Keratinocyte (primary cell): ENCODE data around the gene TPBGL. TPM values are rescaled to one million over a fixed set of nuclear protein-coding genes. Genes with fewer than 3 reads are reported as not detected.

Experiments used
- DNase-seq: peaks from one replicate; pipeline ENCODE4 v3.0.0-alpha.2; 2011; ENCODE audit warnings: low read depth, missing footprints, low spot score
- FAIRE-seq: peaks from 2 replicates; lab custom pipeline; 2011; peaks lifted over from hg19 to GRCh38; lab: Jason Lieb, UNC
- H2AFZ ChIP-seq: 2 replicates; pipeline ENCODE4 v1.6.0; 2012; ENCODE audit warnings: low read length, control low read depth, inconsistent platforms; ENCODE audit not compliant: control insufficient read depth
- H3K27ac ChIP-seq: 2 replicates; pipeline ENCODE4 v1.5.1; 2011; ENCODE audit warnings: low read length; ENCODE audit not compliant: control insufficient read depth, insufficient read depth
- H3K27me3 ChIP-seq: 3 replicates; pipeline ENCODE4 v1.6.0; 2011; ENCODE audit warnings: low read length; ENCODE audit not compliant: control insufficient read depth, insufficient read depth; ENCODE audit errors: extremely low read depth
- H3K36me3 ChIP-seq, 2 experiments: 2 replicates in 1 of 2; 3 replicates in 1 of 2; pipeline ENCODE4 v1.5.1; 2011; ENCODE audit warnings: low read length in 2 of 2, mild to moderate bottlenecking in 1 of 2; ENCODE audit not compliant: control insufficient read depth in 2 of 2, insufficient read depth in 2 of 2; ENCODE audit errors: extremely low read depth in 1 of 2
- H3K4me1 ChIP-seq: 3 replicates; pipeline ENCODE4 v1.5.1; 2011; ENCODE audit warnings: low read length; ENCODE audit not compliant: control insufficient read depth, insufficient read depth; ENCODE audit errors: extremely low read depth
- H3K4me2 ChIP-seq: 3 replicates; pipeline ENCODE4 v1.6.0; 2011; ENCODE audit warnings: low read depth, low read length; ENCODE audit not compliant: control insufficient read depth, insufficient read depth; ENCODE audit errors: extremely low read depth
- H3K4me3 ChIP-seq, 3 experiments: fragments of 200-600 bp in 1 of 3; sonication (generic) in 1 of 3; 2 replicates in 2 of 3; 3 replicates in 1 of 3; pipeline ENCODE4 v1.5.1; 2011 to 2016; ENCODE audit warnings: low read length in 3 of 3, mild to moderate bottlenecking in 3 of 3, control low read depth in 2 of 3, inconsistent platforms in 1 of 3, low read depth in 1 of 3, mixed read lengths in 1 of 3, mixed run types in 1 of 3, moderate library complexity in 1 of 3; ENCODE audit not compliant: control insufficient read depth in 2 of 3, insufficient read depth in 2 of 3; ENCODE audit errors: extremely low read depth in 1 of 3
- H3K79me2 ChIP-seq: 2 replicates; pipeline ENCODE4 v1.6.0; 2012; ENCODE audit warnings: low read length; ENCODE audit not compliant: control insufficient read depth, insufficient read depth
- H3K9ac ChIP-seq: 3 replicates; pipeline ENCODE4 v1.6.0; 2011; ENCODE audit warnings: low read length; ENCODE audit not compliant: control insufficient read depth, insufficient read depth; ENCODE audit errors: extremely low read depth
- H3K9me1 ChIP-seq: 3 replicates; pipeline ENCODE4 v1.6.0; 2011; ENCODE audit warnings: low read length; ENCODE audit not compliant: control insufficient read depth, insufficient read depth; ENCODE audit errors: extremely low read depth
- H3K9me3 ChIP-seq: 2 replicates; pipeline ENCODE4 v1.5.1; 2012; ENCODE audit warnings: low read depth, low read length; ENCODE audit not compliant: control insufficient read depth
- H4K20me1 ChIP-seq: 3 replicates; pipeline ENCODE4 v1.6.0; 2011; ENCODE audit warnings: low read length; ENCODE audit not compliant: control insufficient read depth, insufficient read depth; ENCODE audit errors: extremely low read depth
- CTCF ChIP-seq, 3 experiments: IDR thresholded peaks in 1 of 3; conservative IDR thresholded peaks in 1 of 3; optimal IDR thresholded peaks in 1 of 3; 2 replicates in 2 of 3; 3 replicates in 1 of 3; pipeline versions ENCODE3 to v1.5.1; 2011; ENCODE audit warnings: low read length in 3 of 3, mild to moderate bottlenecking in 3 of 3, moderate library complexity in 2 of 3, control low read depth in 1 of 3, inconsistent platforms in 1 of 3; ENCODE audit not compliant: insufficient read depth in 2 of 3; ENCODE audit errors: extremely low read depth in 1 of 3
- EZH2 ChIP-seq: IDR thresholded peaks from one replicate; pipeline ENCODE4 v1.6.1; 2012; ENCODE audit warnings: inconsistent platforms, mild to moderate bottlenecking, low read length, moderate library complexity
- dilution Hi-C: fragments of 300-500 bp; cut with MboI; formaldehyde crosslinking; loops from one replicate; pipeline ENCODE4 v1.7.0; 2020; ENCODE audit warnings: low sequenced_read_pairs; ENCODE audit not compliant: extremely low pct_ligation_motif_present
- polyA plus RNA-seq, 5 experiments: library from polyadenylated mRNA; depleted of rRNA in 3 of 5; stranded (reverse) in 3 of 5; stranded (forward) in 1 of 5; unstranded in 1 of 5; fragments of >200 nt; gene quantifications; 1 replicate in 1 of 5; 2 replicates in 3 of 5; 3 replicates in 1 of 5; pipeline versions ENCODE4 v1.2.1 to v1.2.3, GENCODE V29; 2011 to 2012; ENCODE audit warnings: missing spikeins in 2 of 5, low read depth in 1 of 5, low replicate concordance in 1 of 5

TPBGL gene
- polyA plus RNA-seq, 1 donor (not counting 4 experiments of a cell fraction or from before 2014, with no cell fraction given), result not detected

- Histone ChIP-seq H3K4me1 (no peaks in the 10 kb centered on the region), H3K79me2 (no peaks in the 10 kb centered on the region), H3K9me3 (no peaks in the 10 kb centered on the region), H3K4me3 (no peak overlapping the region), H3K9ac (no peak overlapping the region), H3K4me2 (no peak overlapping the region), H3K27me3 (no peaks in the 10 kb centered on the region), H2AFZ (no peak overlapping the region), H3K27ac (no peak overlapping the region), H3K36me3 (no peaks in the 10 kb centered on the region), H3K9me1 (no peaks in the 10 kb centered on the region), H4K20me1 (no peaks in the 10 kb centered on the region)
- TF ChIP-seq EZH2 (no peak), CTCF (optimal IDR thresholded peaks at IDR 0.05 in 1 of 3, IDR thresholded peaks at IDR 0.05 in 1 of 3, conservative IDR thresholded peaks at IDR 0.05 in 1 of 3; ENCODE audit: extremely low read depth in 1 of 3, insufficient read depth in 2 of 3, low read length in 3 of 3) (no peak)
- dilution Hi-C loops, result no loop called here
- FAIRE-seq (no peak), DNase-seq (no peak)
Measured at GRCh38 chr11:75276686-75277085, 36.1 kb downstream of the TPBGL start.

GRCh38 chr11:75277211-75277805, 36.7 kb downstream of the TPBGL start:
- H3K9ac ChIP-seq, result no peak overlapping the region
- H2AFZ ChIP-seq, result no peak overlapping the region
- H3K4me1 ChIP-seq, result no peaks in the 10 kb centered on the region
- DNase-seq (no peak), FAIRE-seq (no peak)
- dilution Hi-C loops, result no loop called here
- H4K20me1 ChIP-seq, result no peaks in the 10 kb centered on the region
- H3K79me2 ChIP-seq, result no peaks in the 10 kb centered on the region
- no peaks in the 10 kb centered on the region for H3K9me1 ChIP-seq
- no peaks in the 10 kb centered on the region for H3K9me3 ChIP-seq
- no peak overlapping the region for H3K4me2 ChIP-seq
- H3K4me3 ChIP-seq, result no peak overlapping the region
- no peaks in the 10 kb centered on the region for H3K27me3 ChIP-seq
- no peak overlapping the region for H3K27ac ChIP-seq
- TF ChIP-seq EZH2 (no peak), CTCF (optimal IDR thresholded peaks at IDR 0.05 in 1 of 3, IDR thresholded peaks at IDR 0.05 in 1 of 3, conservative IDR thresholded peaks at IDR 0.05 in 1 of 3; ENCODE audit: extremely low read depth in 1 of 3, insufficient read depth in 2 of 3, low read length in 3 of 3) (no peak)
- H3K36me3 ChIP-seq, result no peaks in the 10 kb centered on the region
